Fibroblast of villous mesenchyme (primary cell): ENCODE results near the gene CTXN1. TPM values are rescaled to one million over a fixed set of nuclear protein-coding genes. Genes with fewer than 3 reads are reported as not detected.

Experiments used
- DNase-seq: peaks from one replicate; pipeline ENCODE4 v3.0.0-alpha.2; 2010; ENCODE audit warnings: low read depth
- H3K4me3 ChIP-seq: 2 replicates; pipeline ENCODE4 v1.5.1; 2011; ENCODE audit warnings: low read depth, mild to moderate bottlenecking, low read length
- total RNA-seq: library from RNA; depleted of rRNA; stranded (reverse); fragments of >200 nt; gene quantifications from 2 replicates; pipeline ENCODE4 v1.2.3, GENCODE V29; 2012
- TF ChIP-seq, protein P1 (sequence below): IDR thresholded peaks from 2 replicates; pipeline ENCODE4 v1.5.1; 2012; ENCODE audit warnings: low read depth, mild to moderate bottlenecking, low read length; ENCODE audit not compliant: insufficient read depth

CTXN1 gene
- total RNA-seq, 1 donor = 3.0 TPM

- DNase-seq = no peak
- TF ChIP-seq, protein P1, sequence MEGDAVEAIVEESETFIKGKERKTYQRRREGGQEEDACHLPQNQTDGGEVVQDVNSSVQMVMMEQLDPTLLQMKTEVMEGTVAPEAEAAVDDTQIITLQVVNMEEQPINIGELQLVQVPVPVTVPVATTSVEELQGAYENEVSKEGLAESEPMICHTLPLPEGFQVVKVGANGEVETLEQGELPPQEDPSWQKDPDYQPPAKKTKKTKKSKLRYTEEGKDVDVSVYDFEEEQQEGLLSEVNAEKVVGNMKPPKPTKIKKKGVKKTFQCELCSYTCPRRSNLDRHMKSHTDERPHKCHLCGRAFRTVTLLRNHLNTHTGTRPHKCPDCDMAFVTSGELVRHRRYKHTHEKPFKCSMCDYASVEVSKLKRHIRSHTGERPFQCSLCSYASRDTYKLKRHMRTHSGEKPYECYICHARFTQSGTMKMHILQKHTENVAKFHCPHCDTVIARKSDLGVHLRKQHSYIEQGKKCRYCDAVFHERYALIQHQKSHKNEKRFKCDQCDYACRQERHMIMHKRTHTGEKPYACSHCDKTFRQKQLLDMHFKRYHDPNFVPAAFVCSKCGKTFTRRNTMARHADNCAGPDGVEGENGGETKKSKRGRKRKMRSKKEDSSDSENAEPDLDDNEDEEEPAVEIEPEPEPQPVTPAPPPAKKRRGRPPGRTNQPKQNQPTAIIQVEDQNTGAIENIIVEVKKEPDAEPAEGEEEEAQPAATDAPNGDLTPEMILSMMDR = no peak
- H3K4me3 ChIP-seq = no peak overlapping the region
These were observed 13.7 kb downstream of the CTXN1 start for GRCh38 chr19:7912144-7912696.

DNA sequence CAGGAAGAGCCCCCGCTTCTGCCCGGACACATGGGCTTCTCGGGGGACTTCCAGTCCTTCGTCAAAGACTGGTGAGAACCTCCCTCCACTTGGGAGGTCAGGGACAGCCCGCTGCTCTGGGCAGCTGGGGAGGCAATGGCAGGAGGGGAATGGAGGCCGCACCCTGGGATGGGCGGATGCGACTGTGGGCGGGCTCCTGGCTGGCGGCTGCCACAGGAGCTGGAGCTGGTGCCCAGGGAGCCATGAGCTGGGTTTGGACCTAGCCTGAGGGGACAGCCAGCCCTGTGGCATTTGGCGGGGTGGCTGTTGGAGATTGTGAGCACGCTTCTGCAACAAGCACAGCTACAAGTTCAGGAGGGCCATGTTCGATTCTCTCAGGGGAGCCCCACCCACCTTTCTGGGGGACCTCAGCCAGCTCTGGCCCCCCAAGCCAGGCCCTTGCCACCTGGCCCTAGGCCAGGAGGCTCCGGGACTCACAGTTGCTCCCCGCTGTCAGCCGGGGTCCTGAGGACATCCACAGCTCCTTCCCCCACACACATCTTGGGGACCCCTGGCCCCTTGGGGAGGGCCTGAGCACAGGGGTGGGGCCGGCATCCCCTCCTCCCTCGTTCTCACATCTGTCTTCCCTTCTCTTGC, 14.3 kb downstream of the CTXN1 start:
- no peak for DNase-seq
- TF ChIP-seq, protein P1 = no peak
- no peak overlapping the region for H3K4me3 ChIP-seq

- H3K4me3 ChIP-seq = no peak overlapping the region
- no peak for DNase-seq
- TF ChIP-seq, protein P1 = no peak
These were observed 15.4 kb downstream of the CTXN1 start for GRCh38 chr19:7910321-7911161.

GRCh38 chr19:7909471-7910067, 16.4 kb downstream of the CTXN1 start:
- TF ChIP-seq, protein P1 = no peak
- H3K4me3 ChIP-seq = no peak overlapping the region
- no peak for DNase-seq

- no peak overlapping the region for H3K4me3 ChIP-seq
- TF ChIP-seq, protein P1 = no peak
- DNase-seq = no peak
These were observed 17.0 kb downstream of the CTXN1 start for GRCh38 chr19:7908742-7909461.

DNA sequence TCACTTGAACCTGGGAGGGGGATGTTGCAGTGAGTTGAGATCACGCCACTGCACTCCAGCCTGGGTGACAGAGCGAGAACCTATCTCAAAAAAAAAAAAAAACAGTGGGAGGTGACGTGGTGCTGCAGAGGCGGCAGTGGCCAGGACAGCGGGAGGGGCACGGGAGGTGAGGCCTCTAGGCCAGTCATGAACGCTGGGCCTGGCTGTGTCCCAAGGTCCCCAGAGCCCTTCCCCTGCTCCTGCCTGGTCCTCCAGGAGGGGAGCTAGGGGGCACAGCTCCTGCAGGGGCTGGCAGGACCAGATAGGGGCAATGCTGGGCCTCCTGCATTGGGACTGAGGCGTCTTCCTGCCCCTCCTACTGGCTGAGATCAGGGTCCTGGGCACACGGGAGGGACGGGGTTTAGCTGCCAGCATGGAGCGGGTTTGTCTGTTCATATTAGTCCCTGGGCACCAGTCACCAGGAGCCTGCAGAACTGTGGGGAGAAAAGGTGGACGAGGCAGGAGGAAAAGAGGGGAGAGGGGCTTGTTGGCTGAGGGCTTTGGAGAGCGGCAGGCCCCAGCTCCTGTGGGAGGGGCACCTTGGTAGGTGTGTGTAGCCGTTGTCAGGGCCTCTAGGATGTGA, 17.7 kb downstream of the CTXN1 start:
- TF ChIP-seq, protein P1 = no peak
- DNase-seq = no peak
- no peak overlapping the region for H3K4me3 ChIP-seq
